CD14-positive monocyte (primary cell): ENCODE results near the gene ESPNL. TPM values are rescaled to one million over a fixed set of nuclear protein-coding genes. Genes with fewer than 3 reads are reported as not detected.

ENCODE experiments used
- DNase-seq, 3 donors: peaks; one replicate each; pipeline ENCODE4 v3.0.0-alpha.2; 2011 to 2022
- H2AFZ ChIP-seq: 2 replicates; pipeline ENCODE4 v1.6.0; 2012; ENCODE audit warnings: mild to moderate bottlenecking, low read depth, low read length, inconsistent platforms; ENCODE audit not compliant: insufficient read depth, poor library complexity, severe bottlenecking
- H3K27ac ChIP-seq, 2 donors: 1 replicate in 1 of 2; 2 replicates in 1 of 2; pipeline ENCODE4 v1.5.1; 2012 to 2013; ENCODE audit warnings: low read length in 2 of 2, control low read depth in 1 of 2, inconsistent platforms in 1 of 2, low read depth in 1 of 2, mild to moderate bottlenecking in 1 of 2
- H3K27me3 ChIP-seq, 2 donors: one replicate each; pipeline versions ENCODE4 v1.6.0 to v1.6.1; 2011 to 2013; ENCODE audit warnings: low read length in 2 of 2; ENCODE audit not compliant: control insufficient read depth in 2 of 2, insufficient read depth in 2 of 2
- H3K36me3 ChIP-seq, 2 donors: replicated peaks in 1 of 2; 1 replicate in 1 of 2; 2 replicates in 1 of 2; pipeline versions ENCODE4 v1.5.1 to v1.6.1; 2012 to 2013; ENCODE audit warnings: low read length in 2 of 2, control low read depth in 1 of 2, inconsistent platforms in 1 of 2, mild to moderate bottlenecking in 1 of 2; ENCODE audit not compliant: insufficient read depth in 2 of 2, control insufficient read depth in 1 of 2
- H3K4me1 ChIP-seq, 2 donors: 1 replicate in 1 of 2; 2 replicates in 1 of 2; pipeline versions ENCODE4 v1.5.1 to v1.6.1; 2012 to 2013; ENCODE audit warnings: low read length in 2 of 2, control low read depth in 1 of 2, inconsistent platforms in 1 of 2, mild to moderate bottlenecking in 1 of 2, moderate library complexity in 1 of 2; ENCODE audit not compliant: insufficient read depth in 2 of 2, control insufficient read depth in 1 of 2
- H3K4me2 ChIP-seq: replicated peaks from 2 replicates; pipeline ENCODE3; 2012; ENCODE audit warnings: low read length, moderate library complexity, mild to moderate bottlenecking; ENCODE audit not compliant: poor library complexity, severe bottlenecking; ENCODE audit errors: extremely low read depth
- H3K4me3 ChIP-seq, 3 experiments: fragments of 200-600 bp in 1 of 3; sonication (generic) in 1 of 3; replicated peaks in 1 of 3; 1 replicate in 2 of 3; 2 replicates in 1 of 3; pipeline ENCODE4 v1.5.1; 2011 to 2013; ENCODE audit warnings: low read length in 3 of 3, mild to moderate bottlenecking in 3 of 3, control low read depth in 2 of 3, low read depth in 2 of 3, inconsistent platforms in 1 of 3, moderate library complexity in 1 of 3
- H3K79me2 ChIP-seq: 2 replicates; pipeline ENCODE4 v1.6.0; 2012; ENCODE audit warnings: mild to moderate bottlenecking, control low read depth, inconsistent platforms, low read length, moderate library complexity; ENCODE audit not compliant: insufficient read depth
- H3K9ac ChIP-seq: 2 replicates; pipeline ENCODE4 v1.6.0; 2017; ENCODE audit warnings: low read length, mild to moderate bottlenecking; ENCODE audit not compliant: insufficient read depth, poor library complexity, severe bottlenecking
- H3K9me3 ChIP-seq, 2 donors: replicated peaks in 1 of 2; 1 replicate in 1 of 2; 2 replicates in 1 of 2; pipeline versions ENCODE4 v1.5.1 to v1.6.1; 2012 to 2013; ENCODE audit warnings: low read length in 2 of 2, control low read depth in 1 of 2; ENCODE audit not compliant: control insufficient read depth in 1 of 2, insufficient read depth in 1 of 2
- H4K20me1 ChIP-seq: 2 replicates; pipeline ENCODE4 v1.6.0; 2012; ENCODE audit warnings: mild to moderate bottlenecking, low read length, control low read depth, moderate library complexity; ENCODE audit not compliant: insufficient read depth
- H3K27ac Mint-ChIP-seq, 7 donors: one replicate each; pipeline ENCODE4 v1.8.0; 2020; ENCODE audit warnings: mild to moderate bottlenecking in 7 of 7, mixed read lengths in 7 of 7, moderate library complexity in 6 of 7, inconsistent platforms in 2 of 7
- H3K27me3 Mint-ChIP-seq, 3 donors: one replicate each; pipeline ENCODE4 v1.8.0; 2021 to 2022; ENCODE audit warnings: low read depth in 3 of 3, mild to moderate bottlenecking in 3 of 3, mixed read lengths in 3 of 3, moderate library complexity in 3 of 3, inconsistent platforms in 1 of 3
- H3K36me3 Mint-ChIP-seq, 2 donors: one replicate each; pipeline ENCODE4 v1.8.0; 2020; ENCODE audit warnings: mixed read lengths in 2 of 2, inconsistent platforms in 1 of 2, mild to moderate bottlenecking in 1 of 2
- H3K4me1 Mint-ChIP-seq: one replicate; pipeline ENCODE4 v1.8.0; 2020; ENCODE audit warnings: mild to moderate bottlenecking, mixed read lengths
- H3K4me3 Mint-ChIP-seq, 2 donors: one replicate each; pipeline ENCODE4 v1.8.0; 2020; ENCODE audit warnings: mild to moderate bottlenecking in 2 of 2, mixed read lengths in 2 of 2, moderate library complexity in 1 of 2
- H3K9me3 Mint-ChIP-seq, 7 donors: one replicate each; pipeline ENCODE4 v1.8.0; 2020 to 2022; ENCODE audit warnings: mixed read lengths in 7 of 7, mild to moderate bottlenecking in 6 of 7, moderate library complexity in 6 of 7, inconsistent platforms in 2 of 7
- WGBS: methylation state at CpG from one replicate; pipeline ENCODE4 v1.1.5; 2013; ENCODE audit warnings: missing lambda C conversion rate; ENCODE audit not compliant: insufficient coverage; 5-methylcytosine and 5-hydroxymethylcytosine counted together
- intact Hi-C, 2 donors: fragments of 100-400 bp; cut with micrococcal nuclease; formaldehyde crosslinking; loops; one replicate each; pipeline versions ENCODE4 v1.15.0 to v1.15.1; 2023
- polyA plus RNA-seq, 3 donors: library from polyadenylated mRNA; depleted of rRNA in 1 of 3; unstranded in 2 of 3; stranded (reverse) in 1 of 3; fragments of 300-500 nt in 2 of 3; fragments of >200 nt in 1 of 3; fragmentation: Illumina TruSeq in 2 of 3; gene quantifications; 1 replicate in 2 of 3; 2 replicates in 1 of 3; pipeline ENCODE4 v1.2.3, GENCODE V29; 2012 to 2021
- TF ChIP-seq, protein P1 (sequence below): fragments of 200-600 bp; IDR thresholded peaks from one replicate; pipeline ENCODE4 v1.8.0; 2022; ENCODE audit warnings: antibody characterized with exemption, mild to moderate bottlenecking

The ESPNL gene
- polyA plus RNA-seq, 3 donors = not detected

DNA sequence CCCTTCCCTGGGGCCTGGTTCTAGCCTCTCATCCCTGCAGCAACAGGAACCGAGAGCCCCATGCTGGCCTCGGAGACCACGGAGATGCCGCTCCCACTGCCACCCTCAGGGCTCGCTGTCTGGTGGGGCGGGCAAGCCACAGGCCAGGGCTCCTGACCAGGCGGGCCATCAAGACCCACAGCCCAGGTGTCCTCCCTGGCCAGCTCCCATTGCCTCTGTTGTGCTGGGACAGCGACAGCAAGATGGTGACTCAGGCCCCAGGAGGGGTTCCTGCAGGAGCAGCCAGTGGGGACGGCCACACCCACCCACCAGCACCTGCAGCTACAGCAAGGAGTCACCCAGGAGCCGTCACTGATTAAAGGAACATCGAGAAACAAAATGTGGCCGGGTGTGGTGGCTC, 45.7 kb downstream of the ESPNL start:
- Histone ChIP-seq H3K4me2 (no peak overlapping the region), H3K27ac (no peak overlapping the region), H3K27me3 (no peaks in the 10 kb centered on the region), H3K4me1 (peaks cover 16 to 17% of the 10 kb centered on the region in 2 donors), H3K9me3 (no peaks in the 10 kb centered on the region), H2AFZ (no peak overlapping the region), H4K20me1 (no peaks in the 10 kb centered on the region), H3K79me2 (no peaks in the 10 kb centered on the region), H3K4me3 (no peak overlapping the region), H3K9ac (no peak overlapping the region), H3K36me3 (no peaks in the 10 kb centered on the region)
- Mint-ChIP-seq H3K4me3 (no peak overlapping the region), H3K9me3 (peaks cover 0 to 4% (median 0%) of the 10 kb centered on the region in 7 donors), H3K27me3 (peaks cover 0 to 3% (median 0%) of the 10 kb centered on the region in 3 donors), H3K4me1 (peaks cover 23% of the 10 kb centered on the region), H3K27ac (no peak overlapping the region), H3K36me3 (no peaks in the 10 kb centered on the region)
- DNase-seq = no peak
- TF ChIP-seq, protein P1, sequence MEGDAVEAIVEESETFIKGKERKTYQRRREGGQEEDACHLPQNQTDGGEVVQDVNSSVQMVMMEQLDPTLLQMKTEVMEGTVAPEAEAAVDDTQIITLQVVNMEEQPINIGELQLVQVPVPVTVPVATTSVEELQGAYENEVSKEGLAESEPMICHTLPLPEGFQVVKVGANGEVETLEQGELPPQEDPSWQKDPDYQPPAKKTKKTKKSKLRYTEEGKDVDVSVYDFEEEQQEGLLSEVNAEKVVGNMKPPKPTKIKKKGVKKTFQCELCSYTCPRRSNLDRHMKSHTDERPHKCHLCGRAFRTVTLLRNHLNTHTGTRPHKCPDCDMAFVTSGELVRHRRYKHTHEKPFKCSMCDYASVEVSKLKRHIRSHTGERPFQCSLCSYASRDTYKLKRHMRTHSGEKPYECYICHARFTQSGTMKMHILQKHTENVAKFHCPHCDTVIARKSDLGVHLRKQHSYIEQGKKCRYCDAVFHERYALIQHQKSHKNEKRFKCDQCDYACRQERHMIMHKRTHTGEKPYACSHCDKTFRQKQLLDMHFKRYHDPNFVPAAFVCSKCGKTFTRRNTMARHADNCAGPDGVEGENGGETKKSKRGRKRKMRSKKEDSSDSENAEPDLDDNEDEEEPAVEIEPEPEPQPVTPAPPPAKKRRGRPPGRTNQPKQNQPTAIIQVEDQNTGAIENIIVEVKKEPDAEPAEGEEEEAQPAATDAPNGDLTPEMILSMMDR = no peak
- 75% methylated on average over 6 of the region's 12 CpGs for WGBS
- intact Hi-C loops = no loop called here

- no peaks in the 10 kb centered on the region for H3K79me2 ChIP-seq
Observed at GRCh38 chr2:238146884-238147544, 46.9 kb downstream of the ESPNL start.

More at GRCh38 chr2:238146884-238147544, 46.9 kb downstream of the ESPNL start:
- no peak for DNase-seq
- no peak overlapping the region for H3K9ac ChIP-seq
- H3K9me3 ChIP-seq = no peaks in the 10 kb centered on the region
- H3K27ac ChIP-seq = no peak overlapping the region
- intact Hi-C loops = no loop called here
- no peaks in the 10 kb centered on the region for H3K36me3 Mint-ChIP-seq
- no peak overlapping the region for H3K27ac Mint-ChIP-seq
- H3K27me3 Mint-ChIP-seq = peaks cover 0 to 2% (median 0%) of the 10 kb centered on the region in 3 donors
- H3K36me3 ChIP-seq = no peaks in the 10 kb centered on the region
- no peak overlapping the region for H3K4me3 Mint-ChIP-seq
- no peaks in the 10 kb centered on the region for H4K20me1 ChIP-seq
- peaks cover 4 to 5% of the 10 kb centered on the region in 2 donors for H3K4me1 ChIP-seq
- no peak overlapping the region for H3K4me3 ChIP-seq
- H3K4me2 ChIP-seq = no peak overlapping the region
- H3K9me3 Mint-ChIP-seq = peaks cover 0 to 4% (median 0%) of the 10 kb centered on the region in 7 donors
- no peak overlapping the region for H2AFZ ChIP-seq
- peaks cover 11% of the 10 kb centered on the region for H3K4me1 Mint-ChIP-seq
- no peaks in the 10 kb centered on the region for H3K27me3 ChIP-seq
- WGBS = 84% methylated on average over 8 of the region's 13 CpGs
- TF ChIP-seq, protein P1 = no peak
